HL-60 (cell line): Measurements from ENCODE around the gene LRMDA.

ENCODE experiments used
- CTCF ChIP-seq: IDR thresholded peaks from one replicate; pipeline ENCODE4 v1.5.1; 2011; ENCODE audit warnings: low read length, control low read depth, inconsistent platforms; ENCODE audit not compliant: insufficient read depth
- POLR2AphosphoS5 ChIP-seq: IDR thresholded peaks from 2 replicates; pipeline ENCODE4 v1.6.1; 2012; ENCODE audit warnings: low read depth
- REST ChIP-seq: IDR thresholded peaks from 2 replicates; pipeline ENCODE4 v1.6.1; 2012; ENCODE audit warnings: low read depth; ENCODE audit not compliant: insufficient replicate concordance

- TF ChIP-seq POLR2AphosphoS5 (no peak), CTCF (no peak), REST (no peak)
Observed at GRCh38 chr10:76576276-76576962, 1145.0 kb downstream of the LRMDA start.
